ENCODE measurements around the gene RAD54L2.

GRCh38 chr3:51585871-51586270 lies 47.4 kb downstream of the RAD54L2 start:
- TF ChIP-seq CTCF (IDR thresholded peaks at IDR 0.05) (no peak), POLR2A (IDR thresholded peaks at IDR 0.05) (no peak)

Measured in uterus (tissue), 2 donors.